Medulla oblongata (tissue), 1 donor: ENCODE data around the gene GDAP1L1.
"Not testable (repeated sequence)": the region's sequence is repeated elsewhere in the genome, so short reads cannot be mapped to it uniquely, and the experiment has no call there.

Source experiments
- DNase-seq: peaks from one replicate; pipeline ENCODE4 v3.0.0-alpha.2; 2015; ENCODE audit errors: extremely low spot score

Gene GDAP1L1

DNA sequence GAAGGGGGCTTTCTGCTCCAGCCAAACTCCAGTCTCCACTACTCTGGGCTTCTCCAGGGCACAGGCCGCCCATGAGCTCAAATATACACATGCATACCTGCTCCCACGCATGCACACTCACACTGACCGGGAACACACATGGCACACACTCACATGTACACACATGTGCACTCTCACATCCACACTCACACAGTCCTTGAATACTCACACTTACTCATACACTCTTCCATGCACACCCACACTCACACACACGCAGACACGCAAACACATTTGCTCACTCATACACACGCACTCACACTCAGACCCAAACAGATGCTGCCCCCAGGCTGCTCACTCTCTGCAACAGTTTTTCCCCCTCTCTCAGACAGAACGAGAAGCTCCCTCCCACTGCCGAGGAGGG is 7.0 kb downstream of the GDAP1L1 start:
- DNase-seq = no peak

DNA sequence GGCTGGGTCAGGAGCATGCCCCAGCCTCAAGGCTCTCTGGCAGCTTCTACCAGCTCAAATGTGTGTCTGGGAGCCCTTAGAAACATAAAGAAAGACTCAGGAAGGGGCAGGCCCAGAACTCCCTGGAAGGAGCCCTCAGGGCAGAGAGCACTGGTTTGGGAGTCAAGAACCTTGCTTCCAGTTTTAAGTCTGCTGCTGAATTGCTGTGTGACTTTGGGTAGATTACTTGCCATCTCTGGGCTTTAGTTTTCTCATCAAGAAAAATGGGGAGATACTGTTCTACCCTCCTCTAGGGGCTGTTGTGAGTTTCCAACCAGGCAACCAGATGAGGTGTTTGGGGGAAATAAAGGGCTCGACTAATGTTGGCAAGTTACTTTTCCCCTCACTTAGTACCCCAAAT is 8.8 kb downstream of the GDAP1L1 start:
- no peak for DNase-seq

DNA sequence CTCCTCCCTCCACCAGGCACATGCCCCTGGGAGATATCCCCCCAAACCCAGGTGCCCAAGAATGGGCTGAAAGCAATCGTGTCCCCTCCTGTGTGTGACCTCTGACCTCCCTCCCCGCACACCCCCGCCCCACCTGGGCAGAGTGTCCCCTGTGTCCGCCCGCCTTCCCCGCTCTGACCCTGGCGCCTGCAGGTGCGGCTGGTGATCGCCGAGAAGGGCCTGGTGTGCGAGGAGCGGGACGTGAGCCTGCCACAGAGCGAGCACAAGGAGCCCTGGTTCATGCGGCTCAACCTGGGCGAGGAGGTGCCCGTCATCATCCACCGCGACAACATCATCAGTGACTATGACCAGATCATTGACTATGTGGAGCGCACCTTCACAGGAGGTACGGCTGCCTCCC is 9.9 kb downstream of the GDAP1L1 start:
- DNase-seq = no peak

DNA sequence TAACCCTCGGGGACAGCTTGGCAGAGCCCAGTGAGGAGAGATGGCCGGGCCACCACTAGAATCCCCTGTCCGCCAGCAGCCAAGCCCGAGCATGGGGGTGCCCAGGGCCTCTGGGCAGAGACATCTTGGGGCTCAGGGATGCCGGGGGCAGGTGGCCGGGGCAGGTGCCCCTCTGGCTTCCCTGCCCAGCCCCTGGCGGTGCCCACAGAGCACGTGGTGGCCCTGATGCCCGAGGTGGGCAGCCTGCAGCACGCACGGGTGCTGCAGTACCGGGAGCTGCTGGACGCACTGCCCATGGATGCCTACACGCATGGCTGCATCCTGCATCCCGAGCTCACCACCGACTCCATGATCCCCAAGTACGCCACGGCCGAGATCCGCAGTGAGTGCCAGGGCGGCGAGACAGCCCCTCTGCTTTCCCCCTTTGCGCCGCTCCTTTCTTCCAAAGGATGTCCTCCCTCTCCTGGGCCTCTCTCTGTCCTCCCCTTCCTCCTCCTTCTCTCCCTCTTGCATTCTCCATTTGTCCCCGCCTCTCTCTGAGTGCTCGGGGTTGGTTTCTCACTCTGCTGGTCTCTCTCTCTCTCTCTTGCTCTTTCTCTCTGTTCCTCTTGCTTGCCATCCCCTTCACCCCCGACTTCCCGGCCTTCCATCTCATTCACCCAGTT is 11.2 kb downstream of the GDAP1L1 start:
- DNase-seq = no peak

DNA sequence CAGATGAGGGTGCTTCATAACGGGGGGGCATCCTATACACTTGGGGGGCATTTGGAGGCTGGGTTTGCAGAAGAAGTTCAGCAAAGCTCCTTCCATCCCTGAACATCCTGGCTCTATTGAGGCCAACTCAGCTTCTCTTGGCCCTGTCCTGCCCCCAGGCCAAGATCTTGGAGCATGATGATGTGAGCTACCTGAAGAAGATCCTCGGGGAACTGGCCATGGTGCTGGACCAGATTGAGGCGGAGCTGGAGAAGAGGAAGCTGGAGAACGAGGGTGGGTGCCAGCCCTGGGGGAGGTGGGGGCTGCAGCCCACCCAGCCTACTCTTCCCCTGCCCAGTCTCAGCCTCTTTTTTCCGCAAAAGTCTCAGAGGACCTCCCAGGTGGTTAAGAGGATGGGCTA is 17.2 kb downstream of the GDAP1L1 start:
- no peak for DNase-seq

DNA sequence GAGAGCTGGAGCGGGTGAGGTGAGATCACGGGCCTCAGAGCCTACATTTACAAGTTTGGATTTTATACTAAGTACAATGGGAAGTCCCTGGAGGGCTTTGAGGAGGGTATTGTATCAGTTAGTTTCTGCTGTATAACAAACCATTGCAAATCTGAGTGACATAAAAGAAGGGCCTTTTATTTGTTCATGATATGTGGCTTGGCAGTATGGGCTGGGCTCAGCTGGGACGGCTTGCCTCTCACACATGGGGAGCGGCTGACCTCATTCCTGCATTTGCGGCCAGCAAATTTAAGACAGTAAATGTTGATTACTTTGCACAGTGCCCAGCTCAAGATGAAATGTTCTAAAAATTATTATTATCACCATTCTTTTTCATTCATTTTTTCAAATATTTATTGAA is 21.7 kb downstream of the GDAP1L1 start:
- no peak for DNase-seq

DNA sequence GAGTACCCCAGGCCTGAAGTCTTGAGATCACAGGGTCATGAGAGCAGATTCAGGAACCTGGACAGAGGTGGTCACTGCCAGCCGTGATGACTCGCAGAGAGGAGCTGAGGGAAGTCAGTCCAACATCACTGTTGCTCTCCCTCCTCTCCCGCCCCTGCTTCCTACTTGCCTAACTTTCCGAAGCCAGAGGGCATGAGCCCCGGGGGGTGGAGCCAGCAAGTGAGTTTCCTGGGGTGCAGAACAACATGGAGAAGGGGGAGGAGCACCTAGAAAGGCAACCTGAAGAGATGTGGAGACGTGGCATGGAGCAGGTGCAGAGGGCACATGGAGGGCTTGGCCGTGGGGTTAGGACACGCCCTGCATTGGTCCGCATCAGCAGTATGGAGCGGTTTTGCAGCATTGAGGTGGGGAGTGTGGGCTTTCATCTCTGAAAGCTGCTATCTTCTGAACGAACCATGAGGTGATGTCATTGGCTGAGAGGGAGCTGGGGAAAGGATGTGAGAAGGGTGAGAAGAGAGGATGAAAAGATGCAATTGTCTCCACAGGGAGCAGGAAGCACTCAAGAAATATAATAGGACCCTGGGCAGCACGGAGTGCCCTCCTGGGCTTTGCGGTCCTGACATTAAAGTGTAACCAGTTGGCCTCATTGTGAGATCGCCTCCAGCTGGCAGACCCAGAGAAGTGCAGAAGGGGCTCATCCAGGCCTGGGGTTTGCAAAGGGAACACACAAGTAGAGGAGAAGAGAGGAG is 25.0 kb downstream of the GDAP1L1 start:
- no peak for DNase-seq

DNA sequence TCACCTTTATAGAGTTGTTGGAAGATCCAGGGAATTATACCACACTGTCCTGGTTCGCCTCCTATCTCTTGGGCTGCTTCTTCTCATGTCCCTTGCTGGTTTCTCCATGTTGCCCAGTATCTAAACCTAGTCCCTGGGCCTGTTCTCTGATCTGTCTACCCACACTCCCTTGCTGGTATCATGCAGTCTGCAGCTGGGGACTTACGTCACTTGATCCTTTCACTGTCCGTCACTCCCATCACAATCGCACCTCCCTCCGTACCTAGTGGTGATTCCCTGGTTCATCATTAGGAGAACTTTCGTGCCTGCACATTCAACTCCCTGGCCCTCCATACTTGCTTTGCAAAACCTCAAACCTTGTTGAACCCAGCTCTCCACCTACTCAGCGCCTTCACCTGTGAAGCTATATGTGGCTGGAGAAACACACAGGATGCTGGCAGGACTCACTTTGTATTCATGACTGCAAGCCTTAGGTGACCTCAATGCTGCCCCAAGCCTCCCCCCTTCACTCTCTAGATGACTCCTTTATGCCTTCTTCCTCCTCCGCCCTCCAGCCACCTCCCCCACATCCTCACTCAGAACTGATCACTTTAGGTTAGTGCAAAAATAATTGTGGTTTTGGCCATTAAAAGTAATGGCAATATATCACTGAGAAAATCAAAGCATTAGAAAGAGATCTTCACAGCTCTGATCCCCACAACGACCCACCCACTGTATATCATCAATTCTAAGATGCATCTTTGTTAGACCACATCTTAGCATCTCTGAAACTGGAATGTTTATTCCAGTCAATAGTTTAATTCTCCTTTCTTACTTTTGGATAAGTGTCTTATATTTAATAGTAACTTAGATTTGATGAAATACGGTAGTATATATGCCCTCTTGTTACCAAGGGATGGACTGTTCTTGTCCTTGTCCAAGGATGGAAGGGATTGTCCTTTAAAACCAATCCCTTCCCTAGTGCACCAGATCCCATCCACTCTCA is 26.4 kb downstream of the GDAP1L1 start:
- no peak for DNase-seq

DNA sequence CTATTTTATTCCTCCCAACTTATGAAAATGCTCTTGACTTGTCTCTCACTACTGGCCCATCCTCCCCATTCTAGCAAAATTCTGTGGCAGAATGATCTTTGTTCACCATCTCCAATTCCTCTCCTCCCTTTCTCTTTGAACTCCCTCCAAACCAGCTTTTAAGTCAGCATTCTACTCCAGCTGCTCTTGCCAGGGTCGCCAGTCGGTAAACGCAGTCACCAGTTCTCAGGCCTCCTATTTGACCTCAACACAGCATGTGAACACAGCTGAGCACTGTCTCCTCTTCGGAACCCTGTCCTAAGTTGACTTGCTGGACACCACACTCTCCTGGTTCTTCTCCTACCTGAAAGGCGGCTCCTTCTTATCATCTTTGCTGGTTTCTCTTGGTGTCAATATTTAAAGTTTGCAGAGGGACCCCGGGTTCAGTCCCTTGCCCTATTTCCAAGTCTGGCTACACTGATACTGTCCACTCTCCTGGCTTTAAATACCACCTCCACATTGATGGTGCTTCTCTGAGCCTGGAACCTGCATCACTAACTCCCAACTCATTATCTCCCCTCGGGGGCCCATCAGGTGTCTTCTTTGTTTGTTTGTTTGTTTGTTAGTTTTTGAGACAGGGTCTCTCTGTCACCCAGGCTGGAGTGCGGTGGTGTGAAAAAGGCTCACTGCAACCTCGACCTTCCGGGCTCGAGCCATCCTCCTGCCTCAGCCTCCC is 27.4 kb downstream of the GDAP1L1 start:
- no peak for DNase-seq

DNA sequence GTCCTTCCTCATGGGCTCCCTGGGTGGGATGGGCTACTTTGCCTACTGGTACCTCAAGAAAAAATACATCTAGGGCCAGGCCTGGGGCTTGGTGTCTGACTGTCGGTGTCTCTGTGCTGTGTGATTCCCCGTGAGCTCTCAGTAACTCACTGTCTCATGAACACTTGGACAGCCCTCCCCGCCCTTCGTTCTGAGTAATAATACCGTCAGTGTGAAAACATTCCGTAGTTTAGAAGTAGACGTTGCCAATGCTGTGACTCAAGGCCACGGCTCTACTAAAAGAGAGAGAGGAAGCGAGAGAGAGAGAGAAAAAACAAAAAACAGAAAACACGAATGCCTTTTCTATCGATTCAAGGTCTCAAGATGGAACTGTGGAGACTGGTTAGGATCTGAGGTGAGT is 32.1 kb downstream of the GDAP1L1 start:
- no peak for DNase-seq

DNA sequence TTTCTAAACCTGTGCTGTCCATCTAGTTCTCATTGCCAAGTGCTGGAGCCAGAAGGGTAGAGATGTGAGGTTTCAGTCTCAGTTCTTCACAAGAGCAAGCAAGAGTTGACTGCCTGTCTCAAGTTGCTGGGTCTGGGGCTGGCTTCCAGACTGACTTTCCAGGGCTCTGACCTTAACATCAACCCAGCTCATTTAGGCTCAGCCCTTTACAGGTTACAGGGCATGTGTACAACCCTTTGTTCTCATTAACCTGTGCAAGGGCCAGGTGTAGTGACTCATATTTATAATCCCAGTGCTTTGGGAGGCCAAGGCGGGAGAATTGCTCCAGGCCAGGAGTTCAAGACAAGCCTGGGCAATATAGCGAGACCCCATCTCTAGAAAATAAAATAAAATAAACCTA is 33.3 kb downstream of the GDAP1L1 start:
- no peak for DNase-seq

DNA sequence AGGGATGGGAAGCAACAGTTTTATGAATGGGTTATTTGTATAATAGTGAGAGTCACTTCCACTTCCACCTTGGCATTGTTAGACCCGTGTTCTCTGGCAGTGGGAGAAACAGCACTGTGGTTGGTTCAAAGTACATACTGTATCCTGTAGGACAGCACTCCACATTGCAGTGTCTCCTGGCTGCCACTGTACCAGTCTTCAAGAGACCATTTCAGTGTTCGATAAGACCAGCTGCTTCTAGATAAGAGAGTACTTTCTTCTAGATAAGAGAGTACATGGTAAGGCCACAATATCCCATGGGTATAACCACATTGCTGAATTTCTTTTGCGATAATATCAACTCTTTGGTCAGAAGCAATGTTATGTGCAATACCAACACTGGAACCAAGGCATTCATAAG is 35.1 kb downstream of the GDAP1L1 start:
- no peak for DNase-seq

DNA sequence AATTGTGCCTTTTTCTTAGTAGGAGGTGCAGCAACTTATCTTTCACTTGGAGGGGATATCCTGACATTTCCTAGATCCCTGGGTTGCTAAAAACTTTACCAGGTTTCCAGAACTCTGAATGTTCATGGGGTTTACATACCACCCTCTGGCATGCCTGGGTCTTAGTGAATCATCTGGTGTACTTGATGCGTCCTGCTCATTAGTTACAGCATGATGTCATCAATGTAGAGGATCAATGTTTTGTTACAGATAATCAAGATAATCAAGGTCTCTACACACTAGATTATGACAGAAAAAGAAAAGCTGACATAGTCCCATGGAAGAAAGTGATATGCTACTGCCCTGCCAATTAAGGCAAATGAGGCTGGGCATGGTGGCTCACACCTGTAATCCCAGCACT is 36.9 kb downstream of the GDAP1L1 start:
- no peak for DNase-seq

DNA sequence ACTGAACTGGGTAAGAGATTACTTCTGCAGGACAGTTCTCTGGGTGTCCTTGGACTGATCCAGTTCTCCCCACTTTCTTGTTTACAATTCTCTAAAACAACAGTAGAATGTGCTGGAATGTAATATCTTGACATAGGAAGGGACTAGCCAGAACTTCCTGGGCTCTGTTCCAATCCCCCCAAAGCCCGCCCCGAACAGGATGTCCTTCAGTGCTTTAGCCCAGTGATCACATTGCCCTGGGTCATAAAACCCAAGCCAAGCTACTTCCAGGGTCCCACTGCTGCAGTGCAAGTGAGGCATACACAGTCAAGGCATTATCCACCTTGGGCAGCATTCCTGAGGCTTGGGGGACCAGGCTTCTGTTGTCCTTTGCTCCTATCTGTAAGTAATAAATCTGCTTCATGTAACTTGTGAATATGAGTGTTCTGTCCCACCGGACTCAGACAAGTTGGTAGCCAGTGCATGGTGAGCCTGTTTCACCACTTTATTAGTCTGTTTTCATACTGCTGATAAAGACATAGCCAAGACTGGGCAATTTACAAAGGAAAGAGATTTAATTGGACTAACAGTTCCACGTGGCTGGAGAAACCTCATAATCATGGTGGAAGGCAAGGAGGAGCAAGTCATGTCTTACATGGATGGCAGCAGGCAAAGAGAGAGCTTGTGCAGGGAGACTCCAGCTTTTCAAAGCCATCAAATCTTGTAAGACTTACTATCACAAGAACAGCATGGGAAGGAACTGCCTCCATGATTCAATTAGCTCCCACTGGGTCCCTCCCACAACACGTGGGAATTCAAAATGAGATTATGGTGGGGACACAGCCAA is 40.4 kb downstream of the GDAP1L1 start:
- no peak for DNase-seq

DNA sequence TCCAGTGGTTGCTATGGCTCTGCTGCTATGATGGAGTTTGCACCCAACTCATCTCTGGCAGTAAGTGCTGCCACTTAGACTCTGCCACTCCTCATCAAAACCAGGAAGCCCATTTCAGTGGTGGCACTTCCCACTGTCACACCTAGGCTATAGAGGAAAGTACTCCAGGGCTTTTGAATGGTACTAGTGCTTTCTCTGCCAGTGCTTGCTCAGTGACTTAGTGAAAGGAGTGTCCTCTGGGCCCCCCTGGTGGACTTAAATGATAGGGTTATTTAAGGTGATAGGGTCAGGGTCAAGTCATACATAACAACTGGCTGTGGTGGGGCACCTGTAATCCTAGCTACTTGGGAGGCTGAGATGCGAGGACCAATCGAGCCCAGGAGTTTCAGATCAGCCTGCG is 41.1 kb downstream of the GDAP1L1 start:
- no peak for DNase-seq

DNA sequence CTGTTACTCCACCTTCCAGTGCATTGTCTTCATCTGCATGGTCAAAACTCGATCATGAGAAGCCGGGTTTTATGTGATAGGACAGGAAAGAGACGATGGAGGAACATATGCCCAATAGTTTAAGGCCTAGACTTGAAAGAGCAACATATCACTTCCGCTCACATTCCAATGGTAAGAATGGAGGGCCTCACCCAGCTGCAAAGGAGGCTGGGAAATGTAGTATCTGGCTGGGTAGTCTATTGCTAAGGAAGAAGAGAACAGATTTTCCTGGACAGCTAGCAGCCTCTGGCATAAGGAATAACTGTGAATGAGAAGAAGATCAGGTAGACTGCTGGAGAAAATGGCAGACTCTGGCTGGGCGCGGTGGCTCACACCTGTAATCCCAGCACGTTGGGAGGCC is 44.6 kb downstream of the GDAP1L1 start:
- no peak for DNase-seq

DNA sequence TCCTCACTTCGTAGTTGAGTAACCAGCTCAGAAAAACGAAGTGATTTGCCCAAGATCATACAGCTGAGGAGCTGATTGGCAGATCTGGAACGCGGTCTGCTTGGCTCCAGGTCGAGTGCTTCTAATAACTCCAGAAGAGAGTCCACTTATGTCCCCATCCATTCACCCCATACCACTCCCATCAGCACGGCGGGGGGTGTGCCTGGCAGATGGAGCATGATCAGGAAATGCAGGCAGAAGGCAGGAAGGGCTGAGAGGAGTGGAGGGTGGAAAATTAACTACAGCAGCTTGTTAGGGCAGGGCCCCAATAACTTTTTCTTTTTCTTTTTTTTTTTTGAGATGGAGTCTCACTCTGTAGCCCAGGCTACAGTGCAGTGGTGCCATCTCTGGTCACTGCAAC is 48.9 kb downstream of the GDAP1L1 start:
- DNase-seq = no peak

DNA sequence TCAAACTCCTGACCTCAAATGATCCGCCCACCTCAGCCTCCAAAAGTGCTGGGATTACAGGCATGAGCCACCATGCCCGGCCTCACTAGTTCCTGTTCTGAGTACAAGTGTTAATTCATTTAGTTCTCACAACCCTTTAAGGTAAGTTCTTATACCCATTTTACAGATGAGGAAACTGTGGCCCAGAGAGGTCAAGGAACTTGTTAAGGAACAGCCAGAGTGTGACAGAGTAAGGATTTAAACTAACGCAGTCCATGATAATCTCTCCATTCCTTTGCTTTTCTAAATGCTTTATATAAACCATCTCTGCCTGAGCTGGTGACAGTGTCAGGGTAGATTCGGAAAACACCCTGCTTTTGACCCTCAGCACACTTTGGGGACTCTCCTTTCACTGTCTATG is 50.6 kb downstream of the GDAP1L1 start:
- DNase-seq = no peak

DNA sequence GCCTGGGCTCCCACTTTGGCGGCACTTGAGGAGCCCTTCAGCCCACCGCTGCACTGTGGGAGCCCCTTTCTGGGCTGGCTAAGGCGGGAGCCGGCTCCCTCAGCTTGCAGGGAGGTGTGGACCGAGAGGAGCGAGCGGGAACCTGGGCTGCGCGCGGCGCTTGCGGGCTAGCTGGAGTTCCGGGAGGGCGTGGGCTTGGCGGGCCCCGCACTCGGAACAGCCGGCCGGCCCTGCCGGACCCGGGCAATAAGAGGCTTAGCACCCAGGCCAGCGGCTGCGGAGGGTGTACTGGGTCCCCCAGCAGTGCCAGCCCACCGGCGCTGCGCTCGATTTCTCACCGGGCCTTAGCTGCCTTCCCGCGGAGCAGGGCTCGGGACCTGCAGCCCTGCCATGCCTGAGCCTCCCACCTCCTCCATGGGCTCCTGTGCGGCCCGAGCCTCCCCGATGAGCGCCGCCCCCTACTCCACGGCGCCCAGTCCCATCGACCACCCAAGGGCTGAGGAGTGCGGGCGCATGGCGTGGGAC is 52.0 kb downstream of the GDAP1L1 start:
- DNase-seq = not testable (repeated sequence)

DNA sequence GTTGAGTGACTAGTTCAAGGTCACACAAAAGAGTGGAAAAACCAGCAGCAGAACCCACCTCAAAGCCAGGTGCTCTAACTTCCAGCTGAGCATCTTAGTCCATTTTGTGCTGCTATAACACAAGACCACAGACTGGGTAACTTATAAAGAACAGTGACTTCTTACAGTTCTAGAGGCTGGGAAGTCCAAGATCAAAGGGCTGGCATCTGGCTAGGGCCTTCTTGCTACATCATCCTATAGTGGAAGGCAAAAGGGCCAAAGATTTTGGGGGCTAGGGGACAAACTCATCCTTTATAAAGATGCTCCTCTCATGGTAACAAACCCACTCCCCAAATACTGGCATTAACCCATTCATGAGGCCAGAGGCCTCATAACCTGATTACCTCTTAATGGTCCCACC is 54.2 kb downstream of the GDAP1L1 start:
- no peak for DNase-seq
